H7 (cell line): ENCODE results near the gene ESPL1. TPM values are rescaled to one million over a fixed set of nuclear protein-coding genes. Genes with fewer than 3 reads are reported as not detected.

ENCODE experiments used
- DNase-seq: peaks from one replicate; pipeline ENCODE4 v3.0.0; 2012
- H3K27me3 ChIP-seq: 2 replicates; pipeline ENCODE4 v1.6.0; 2011; ENCODE audit warnings: mild to moderate bottlenecking, low read length; ENCODE audit not compliant: control insufficient read depth, insufficient read depth
- H3K36me3 ChIP-seq: replicated peaks from 2 replicates; pipeline ENCODE4 v1.5.1; 2011; ENCODE audit warnings: low read length; ENCODE audit not compliant: control insufficient read depth, insufficient read depth
- H3K4me3 ChIP-seq: 2 replicates; pipeline ENCODE4 v1.5.1; 2011; ENCODE audit warnings: low read depth, mild to moderate bottlenecking, control low read depth, low read length, moderate library complexity; ENCODE audit not compliant: insufficient read depth
- total RNA-seq: library from RNA; depleted of rRNA; stranded (reverse); fragments of >200 nt; shearing (Covaris generic); gene quantifications from 2 replicates; pipeline ENCODE4 v1.2.3, GENCODE V29; 2014

ESPL1 gene
- total RNA-seq, 1 experiment from 2014 or later: 46.2 TPM

DNA sequence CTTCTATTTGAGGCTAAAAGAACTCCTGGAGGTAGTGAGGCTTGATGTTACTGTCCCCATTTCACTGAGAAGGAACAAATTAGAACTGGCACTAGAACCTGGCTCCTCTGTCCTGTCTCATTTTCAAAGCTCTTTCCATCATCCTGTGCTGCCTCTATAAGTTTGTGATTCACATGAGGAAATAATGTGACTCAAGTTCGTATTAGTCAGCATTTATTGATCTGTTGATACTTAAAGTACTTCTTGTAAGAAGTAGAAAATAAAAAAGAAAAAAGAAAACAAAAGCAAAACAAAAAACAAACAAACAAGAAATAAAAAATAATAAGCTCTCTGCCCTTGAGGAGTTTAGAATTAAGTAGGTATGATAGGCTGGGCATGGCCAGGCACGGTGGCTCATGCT is 2.3 kb upstream of the ESPL1 start:
- no peak overlapping the region for H3K4me3 ChIP-seq
- DNase-seq: no peak
- H3K36me3 ChIP-seq: peaks cover 16% of the 10 kb centered on the region
- no peaks in the 10 kb centered on the region for H3K27me3 ChIP-seq

DNA sequence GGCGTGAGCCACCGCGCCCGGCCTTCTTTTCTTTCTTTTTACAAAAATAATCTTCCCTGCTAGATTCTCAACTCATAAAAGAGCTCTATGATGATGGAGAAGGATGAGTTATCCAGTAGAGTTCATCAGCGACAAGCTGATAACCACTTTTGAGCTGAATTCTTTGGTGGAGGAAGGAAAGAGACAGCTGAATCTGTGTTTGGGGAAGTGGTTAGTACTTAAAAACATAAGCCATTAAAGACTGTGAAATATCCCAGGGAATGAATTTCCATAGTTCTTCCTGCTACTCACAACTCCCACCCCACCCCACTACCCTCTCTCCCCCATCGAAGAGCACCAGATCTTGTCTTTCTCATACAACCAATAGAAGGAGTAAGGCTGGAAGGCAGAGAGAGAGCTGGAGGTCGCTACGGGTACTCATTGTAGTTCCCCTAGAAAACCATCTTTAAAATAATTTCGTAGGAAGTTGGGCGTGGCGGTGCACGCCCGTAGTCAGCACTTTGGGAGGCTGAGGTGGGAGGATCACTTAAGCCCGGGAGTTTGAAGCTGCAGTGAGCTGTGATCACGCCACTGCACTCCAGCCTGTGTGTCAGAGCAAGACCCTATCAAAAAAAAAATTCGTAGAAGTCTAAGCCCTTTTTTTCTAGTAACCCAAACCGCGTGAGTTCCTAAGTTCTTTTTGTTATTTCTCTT is 647 bp upstream of the ESPL1 start:
- Histone ChIP-seq H3K36me3 (peaks cover 18% of the 10 kb centered on the region), H3K27me3 (no peaks in the 10 kb centered on the region), H3K4me3 (peak overlapping the region; percentile 89)
- DNase-seq: no peak

DNA sequence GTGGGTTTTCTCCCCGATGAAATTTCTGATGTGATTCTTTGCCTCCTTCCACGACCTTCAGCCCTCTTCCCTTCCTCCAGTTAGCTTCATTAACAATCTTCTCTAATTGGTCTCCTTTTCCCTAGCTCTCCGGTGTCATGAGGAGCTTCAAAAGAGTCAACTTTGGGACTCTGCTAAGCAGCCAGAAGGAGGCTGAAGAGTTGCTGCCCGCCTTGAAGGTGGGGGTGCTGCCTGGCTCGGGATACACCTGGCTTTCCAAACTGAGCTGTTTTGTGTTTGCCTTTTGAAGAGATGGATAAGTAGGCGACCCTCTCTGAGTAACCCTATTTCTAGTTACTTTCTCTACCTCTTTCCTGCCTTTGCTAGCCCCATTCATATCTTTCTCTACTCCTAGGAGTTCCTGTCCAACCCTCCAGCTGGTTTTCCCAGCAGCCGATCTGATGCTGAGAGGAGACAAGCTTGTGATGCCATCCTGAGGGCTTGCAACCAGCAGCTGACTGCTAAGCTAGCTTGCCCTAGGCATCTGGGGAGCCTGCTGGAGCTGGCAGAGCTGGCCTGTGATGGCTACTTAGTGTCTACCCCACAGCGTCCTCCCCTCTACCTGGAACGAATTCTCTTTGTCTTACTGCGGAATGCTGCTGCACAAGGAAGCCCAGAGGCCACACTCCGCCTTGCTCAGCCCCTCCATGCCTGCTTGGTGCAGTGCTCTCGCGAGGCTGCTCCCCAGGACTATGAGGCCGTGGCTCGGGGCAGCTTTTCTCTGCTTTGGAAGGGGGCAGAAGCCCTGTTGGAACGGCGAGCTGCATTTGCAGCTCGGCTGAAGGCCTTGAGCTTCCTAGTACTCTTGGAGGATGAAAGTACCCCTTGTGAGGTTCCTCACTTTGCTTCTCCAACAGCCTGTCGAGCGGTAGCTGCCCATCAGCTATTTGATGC is 797 bp downstream of the ESPL1 start:
- peak; percentile 73 for DNase-seq
- Histone ChIP-seq H3K4me3 (peak overlapping the region; percentile 89), H3K27me3 (no peaks in the 10 kb centered on the region), H3K36me3 (peaks cover 19% of the 10 kb centered on the region)

DNA sequence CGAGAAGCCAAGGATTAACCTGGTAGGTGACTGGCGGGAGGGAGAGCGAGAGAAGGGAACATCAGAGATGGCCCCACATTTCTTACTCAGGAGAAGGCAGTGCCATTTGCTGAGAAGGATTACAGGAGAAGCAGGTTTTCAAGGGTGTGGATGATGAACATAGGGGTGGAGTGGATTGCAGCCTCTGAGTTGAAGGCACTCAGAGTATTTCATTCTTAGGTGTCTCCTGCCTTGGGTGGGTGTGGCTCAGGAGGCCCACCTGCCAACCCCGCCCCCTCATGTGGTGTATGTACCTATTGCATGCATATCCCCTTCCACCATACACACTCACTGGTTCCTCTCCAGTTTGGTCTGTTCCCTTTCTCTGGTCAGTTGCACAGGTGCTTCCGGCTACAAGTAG is 6.3 kb downstream of the ESPL1 start:
- no peaks in the 10 kb centered on the region for H3K27me3 ChIP-seq
- H3K4me3 ChIP-seq: no peak overlapping the region
- H3K36me3 ChIP-seq: peaks cover 37% of the 10 kb centered on the region
- no peak for DNase-seq

DNA sequence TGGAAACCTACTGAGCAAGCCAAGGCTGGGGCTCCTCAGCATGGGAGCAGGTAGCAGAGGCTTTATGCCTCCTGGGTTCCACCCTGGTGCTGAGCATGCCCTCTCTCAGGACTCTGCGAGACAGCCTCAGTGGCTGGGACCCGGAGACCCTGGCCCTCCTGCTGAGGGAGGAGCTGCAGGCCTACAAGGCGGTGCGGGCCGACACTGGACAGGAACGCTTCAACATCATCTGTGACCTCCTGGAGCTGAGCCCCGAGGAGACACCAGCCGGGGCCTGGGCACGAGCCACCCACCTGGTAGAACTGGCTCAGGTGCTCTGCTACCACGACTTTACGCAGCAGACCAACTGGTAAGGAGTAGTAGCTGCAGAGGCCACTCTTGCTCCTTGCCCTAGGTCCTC is 8.4 kb downstream of the ESPL1 start:
- H3K4me3 ChIP-seq: no peak overlapping the region
- peaks cover 35% of the 10 kb centered on the region for H3K36me3 ChIP-seq
- H3K27me3 ChIP-seq: no peaks in the 10 kb centered on the region
- no peak for DNase-seq

DNA sequence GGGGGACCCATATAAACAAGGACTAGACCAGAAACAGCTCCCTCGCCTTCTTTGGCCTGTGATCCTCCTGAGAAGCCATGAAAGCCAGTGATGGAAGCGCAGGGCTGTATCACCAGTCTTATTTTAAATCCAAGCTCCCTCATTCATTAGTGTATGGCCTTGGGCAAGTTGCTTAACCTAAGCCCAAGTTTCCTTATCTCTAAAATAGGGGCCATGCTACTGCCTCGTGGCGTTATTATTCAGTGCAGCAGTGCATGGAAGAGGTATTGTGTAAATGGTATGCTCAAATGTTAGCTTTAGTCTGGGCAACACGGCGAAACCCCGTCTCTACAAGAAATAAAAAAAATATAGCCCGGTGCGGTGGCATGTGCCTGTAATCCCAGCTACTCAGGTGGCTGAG is 9.9 kb downstream of the ESPL1 start:
- Histone ChIP-seq H3K4me3 (no peak overlapping the region), H3K27me3 (no peaks in the 10 kb centered on the region), H3K36me3 (peaks cover 45% of the 10 kb centered on the region)
- no peak for DNase-seq

DNA sequence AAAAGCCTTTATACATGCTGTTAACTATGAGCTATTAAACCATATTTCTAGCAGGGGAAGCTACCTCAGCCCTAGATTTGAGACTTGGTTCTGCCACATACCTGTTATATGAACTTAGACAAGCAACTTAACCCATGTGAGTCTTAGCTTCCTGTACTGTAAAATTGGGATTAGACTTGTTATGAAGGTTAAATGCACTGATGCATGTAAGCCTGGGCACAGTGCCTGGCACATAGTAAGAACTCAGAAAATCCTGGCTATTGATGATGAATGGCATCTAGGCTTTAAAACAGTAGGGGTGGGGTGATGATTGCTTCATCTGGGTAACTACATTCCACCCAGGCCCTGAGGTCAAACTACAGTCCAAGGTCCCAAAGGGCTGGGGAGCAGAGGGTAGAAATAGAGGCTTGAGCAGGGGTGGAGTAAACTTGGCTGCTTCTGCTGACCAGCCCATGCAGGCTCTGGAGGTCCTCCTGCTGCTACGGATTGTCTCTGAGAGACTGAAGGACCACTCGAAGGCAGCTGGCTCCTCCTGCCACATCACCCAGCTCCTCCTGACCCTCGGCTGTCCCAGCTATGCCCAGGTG is 11.3 kb downstream of the ESPL1 start:
- Histone ChIP-seq H3K4me3 (no peak overlapping the region), H3K36me3 (peaks cover 54% of the 10 kb centered on the region), H3K27me3 (no peaks in the 10 kb centered on the region)
- no peak for DNase-seq

DNA sequence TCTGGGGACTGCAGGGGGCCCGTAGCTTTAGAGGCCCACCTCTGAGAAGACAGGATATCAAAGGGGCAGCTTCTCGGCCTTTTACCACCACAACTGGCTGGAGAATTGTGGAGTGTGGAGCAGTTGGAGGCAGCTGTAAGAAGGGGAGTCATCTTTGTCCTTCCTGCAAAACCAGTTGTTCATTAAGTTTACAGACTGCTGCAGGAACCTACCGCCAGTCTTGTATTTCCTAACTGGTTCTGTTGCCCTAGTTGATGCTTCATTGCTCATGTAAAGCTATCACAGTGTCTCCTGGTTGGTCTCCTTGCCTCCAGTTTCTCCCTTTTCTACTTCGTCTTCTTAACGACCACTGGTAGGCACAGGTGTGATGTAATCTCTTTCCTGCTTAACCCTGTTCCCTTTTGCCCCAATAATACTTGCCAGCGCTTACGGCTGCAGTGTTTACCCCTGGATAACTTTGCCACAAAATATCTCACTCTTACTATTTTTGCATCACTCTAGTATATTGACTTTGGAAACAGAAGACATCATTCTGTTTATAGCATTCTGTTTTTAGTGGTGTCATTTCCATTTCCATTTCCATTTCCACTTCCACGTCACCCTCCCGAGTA is 11.9 kb downstream of the ESPL1 start:
- H3K36me3 ChIP-seq: peaks cover 54% of the 10 kb centered on the region
- no peak overlapping the region for H3K4me3 ChIP-seq
- H3K27me3 ChIP-seq: no peaks in the 10 kb centered on the region
- no peak for DNase-seq

DNA sequence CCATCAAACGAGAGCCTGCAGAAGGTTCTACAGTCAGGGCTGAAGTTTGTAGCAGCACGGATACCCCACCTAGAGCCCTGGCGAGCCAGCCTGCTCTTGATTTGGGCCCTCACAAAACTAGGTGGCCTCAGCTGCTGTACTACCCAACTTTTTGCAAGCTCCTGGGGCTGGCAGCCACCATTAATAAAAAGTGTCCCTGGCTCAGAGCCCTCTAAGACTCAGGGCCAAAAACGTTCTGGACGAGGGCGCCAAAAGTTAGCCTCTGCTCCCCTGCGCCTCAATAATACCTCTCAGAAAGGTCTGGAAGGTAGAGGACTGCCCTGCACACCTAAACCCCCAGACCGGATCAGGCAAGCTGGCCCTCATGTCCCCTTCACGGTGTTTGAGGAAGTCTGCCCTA is 18.3 kb downstream of the ESPL1 start:
- peaks cover 58% of the 10 kb centered on the region for H3K36me3 ChIP-seq
- H3K4me3 ChIP-seq: no peak overlapping the region
- H3K27me3 ChIP-seq: no peaks in the 10 kb centered on the region
- DNase-seq: no peak

DNA sequence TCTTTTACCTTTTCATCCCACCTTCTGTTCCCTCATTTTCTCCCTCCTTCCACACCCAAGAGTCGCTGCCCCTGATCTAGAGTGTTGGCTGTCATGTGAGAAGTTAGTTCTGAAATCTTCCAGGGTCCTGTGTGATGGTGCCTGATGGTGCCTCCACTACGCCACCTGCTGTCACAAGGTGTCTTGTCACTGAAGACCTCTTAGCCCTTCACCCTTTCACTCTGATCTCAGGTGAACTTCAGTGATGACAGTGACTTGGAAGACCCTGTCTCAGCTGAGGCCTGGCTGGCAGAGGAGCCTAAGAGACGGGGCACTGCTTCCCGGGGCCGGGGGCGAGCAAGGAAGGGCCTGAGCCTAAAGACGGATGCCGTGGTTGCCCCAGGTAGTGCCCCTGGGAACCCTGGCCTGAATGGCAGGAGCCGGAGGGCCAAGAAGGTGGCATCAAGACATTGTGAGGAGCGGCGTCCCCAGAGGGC is 19.7 kb downstream of the ESPL1 start:
- Histone ChIP-seq H3K36me3 (peaks cover 57% of the 10 kb centered on the region), H3K4me3 (no peak overlapping the region), H3K27me3 (no peaks in the 10 kb centered on the region)
- peak; percentile 89 for DNase-seq

DNA sequence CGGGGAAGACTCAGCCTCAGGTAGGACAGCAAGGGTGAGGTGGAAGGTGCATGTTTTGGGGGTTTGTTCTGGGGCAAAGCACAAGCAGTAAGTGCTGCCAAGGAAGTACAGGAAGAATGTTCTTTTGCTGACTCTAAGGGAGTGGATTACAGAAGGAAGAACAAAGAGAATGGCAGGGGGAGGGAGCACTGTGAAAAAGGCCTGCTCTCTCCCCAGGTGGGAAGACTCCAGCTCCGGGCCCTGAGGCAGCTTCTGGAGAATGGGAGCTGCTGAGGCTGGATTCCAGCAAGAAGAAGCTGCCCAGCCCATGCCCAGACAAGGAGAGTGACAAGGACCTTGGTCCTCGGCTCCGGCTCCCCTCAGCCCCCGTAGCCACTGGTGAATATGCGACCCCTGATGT is 20.2 kb downstream of the ESPL1 start:
- DNase-seq: no peak
- no peak overlapping the region for H3K4me3 ChIP-seq
- no peaks in the 10 kb centered on the region for H3K27me3 ChIP-seq
- H3K36me3 ChIP-seq: peaks cover 54% of the 10 kb centered on the region

DNA sequence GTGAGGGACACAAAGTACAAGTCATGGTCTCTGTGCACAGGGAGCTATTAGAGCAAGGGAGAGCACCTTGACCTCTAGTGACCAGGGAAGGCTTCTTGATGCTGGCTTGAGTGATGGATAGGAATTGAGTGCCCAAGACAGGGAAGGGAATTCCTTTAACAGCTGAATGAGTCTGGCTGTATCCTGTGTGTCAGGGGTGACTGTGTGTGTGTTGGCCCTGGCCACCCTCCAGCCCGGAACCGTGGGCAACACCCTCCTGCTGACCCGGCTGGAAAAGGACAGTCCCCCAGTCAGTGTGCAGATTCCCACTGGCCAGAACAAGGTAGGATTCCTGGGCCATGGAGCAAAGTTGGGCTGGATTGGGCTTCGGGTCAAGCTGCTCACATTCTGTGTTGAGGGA is 21.8 kb downstream of the ESPL1 start:
- DNase-seq: no peak
- Histone ChIP-seq H3K4me3 (no peak overlapping the region), H3K36me3 (peaks cover 47% of the 10 kb centered on the region), H3K27me3 (no peaks in the 10 kb centered on the region)

DNA sequence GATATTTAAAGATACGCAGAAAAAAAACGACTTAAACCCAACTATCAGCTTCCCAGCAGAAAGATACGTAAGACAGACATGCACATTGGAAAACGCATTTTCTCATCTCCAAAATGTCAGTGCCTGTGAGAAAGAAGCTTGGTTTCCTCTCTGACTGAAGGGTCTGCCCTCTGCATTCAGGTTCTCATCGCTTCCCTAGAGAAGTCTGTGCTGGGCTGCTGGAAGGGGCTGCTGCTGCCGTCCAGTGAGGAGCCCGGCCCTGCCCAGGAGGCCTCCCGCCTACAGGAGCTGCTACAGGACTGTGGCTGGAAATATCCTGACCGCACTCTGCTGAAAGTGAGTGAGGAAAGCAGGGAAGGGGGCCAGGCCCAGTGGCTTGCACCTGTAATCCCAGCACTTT is 22.6 kb downstream of the ESPL1 start:
- Histone ChIP-seq H3K27me3 (no peaks in the 10 kb centered on the region), H3K36me3 (peaks cover 43% of the 10 kb centered on the region), H3K4me3 (no peak overlapping the region)
- no peak for DNase-seq

DNA sequence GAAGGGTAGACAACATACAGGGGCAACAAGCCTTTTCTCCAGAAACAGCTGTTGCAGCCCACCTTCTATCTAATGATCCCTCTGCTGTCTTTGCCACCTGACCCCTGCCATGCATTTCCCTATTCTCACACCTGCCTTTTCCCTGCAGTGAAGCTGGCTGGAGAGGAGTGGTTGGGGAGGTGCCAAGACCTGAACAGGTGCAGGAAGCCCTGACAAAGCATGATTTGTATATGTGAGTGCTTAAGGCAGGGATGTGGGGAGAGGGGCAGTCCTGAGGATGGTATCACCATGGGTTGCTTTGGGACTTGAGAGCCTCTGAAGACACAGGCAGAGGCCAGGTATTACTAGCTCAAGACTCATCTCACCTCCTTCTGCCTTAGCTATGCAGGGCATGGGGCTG is 24.3 kb downstream of the ESPL1 start:
- H3K4me3 ChIP-seq: no peak overlapping the region
- no peak for DNase-seq
- no peaks in the 10 kb centered on the region for H3K27me3 ChIP-seq
- peaks cover 39% of the 10 kb centered on the region for H3K36me3 ChIP-seq
